Measurements from ENCODE around the gene DPF3. TPM values are rescaled to one million over a fixed set of nuclear protein-coding genes. Genes with fewer than 3 reads are reported as not detected.
A peak's percentile ranks its signal among the peaks of the same experiment; 100 is the strongest.
"Not testable (repeated sequence)": the region's sequence is repeated elsewhere in the genome, so short reads cannot be mapped to it uniquely, and the experiment has no call there.

DPF3 gene
- polyA plus RNA-seq, 6 donors from 2014 or later = 4.2 to 9.0 (median 6.1) TPM

- no peak overlapping the region for H3K27ac Mint-ChIP-seq
- ATAC-seq (ENCODE audit: low read depth in 2 of 2) (no peak), DNase-seq (no peak)
- no peaks in the 10 kb centered on the region for H3K27me3 Mint-ChIP-seq
- peaks cover 17 to 22% of the 10 kb centered on the region in 2 donors for H3K36me3 Mint-ChIP-seq
- H3K4me1 Mint-ChIP-seq = peaks cover 22 to 58% (median 31%) of the 10 kb centered on the region in 3 donors
- no peak overlapping the region for H3K4me3 Mint-ChIP-seq
- H3K9me3 Mint-ChIP-seq = peaks cover 0 to 5% (median 1%) of the 10 kb centered on the region in 7 donors
Measured at GRCh38 chr14:72883109-72883508, 10.8 kb downstream of the DPF3 start.

GRCh38 chr14:72882463-72882862 lies 11.4 kb downstream of the DPF3 start:
- peaks cover 15 to 20% of the 10 kb centered on the region in 2 donors for H3K36me3 Mint-ChIP-seq
- ATAC-seq (ENCODE audit: low read depth in 2 of 2) (no peak), DNase-seq (no peak)
- H3K9me3 Mint-ChIP-seq = peaks cover 0 to 5% (median 0%) of the 10 kb centered on the region in 7 donors
- H3K27ac Mint-ChIP-seq = no peak overlapping the region
- peaks cover 20 to 58% (median 36%) of the 10 kb centered on the region in 3 donors for H3K4me1 Mint-ChIP-seq
- peak overlapping the region in 1 of 8 donors; percentile 25 for H3K4me3 Mint-ChIP-seq
- H3K27me3 Mint-ChIP-seq = no peaks in the 10 kb centered on the region

- H3K9me3 Mint-ChIP-seq = peaks cover 0 to 5% (median 0%) of the 10 kb centered on the region in 7 donors
- ATAC-seq (ENCODE audit: low read depth in 2 of 2) (no peak), DNase-seq (no peak)
- no peaks in the 10 kb centered on the region for H3K27me3 Mint-ChIP-seq
- peak overlapping the region in 1 of 8 donors; percentile 44 for H3K4me3 Mint-ChIP-seq
- peaks cover 18 to 58% (median 36%) of the 10 kb centered on the region in 3 donors for H3K4me1 Mint-ChIP-seq
- peaks cover 11 to 15% of the 10 kb centered on the region in 2 donors for H3K36me3 Mint-ChIP-seq
- no peak overlapping the region for H3K27ac Mint-ChIP-seq
Measured at GRCh38 chr14:72882047-72882446, 11.9 kb downstream of the DPF3 start.

- peak overlapping the region in 2 of 8 donors; percentile 21 to 27 for H3K4me3 Mint-ChIP-seq
- peak overlapping the region in 2 of 6 donors; percentile 44 to 68 for H3K27ac Mint-ChIP-seq
Measured at GRCh38 chr14:72881543-72881942, 12.4 kb downstream of the DPF3 start.

GRCh38 chr14:72880820-72881219 lies 13.1 kb downstream of the DPF3 start:
- peak overlapping the region in 1 of 8 donors; percentile 22 for H3K4me3 Mint-ChIP-seq
- peak in 1 of 2 donors; percentile 58 for ATAC-seq (ENCODE audit: low read depth in 2 of 2)
- peaks cover 0 to 2% (median 0%) of the 10 kb centered on the region in 7 donors for H3K9me3 Mint-ChIP-seq
- H3K4me1 Mint-ChIP-seq = peaks cover 27 to 62% (median 44%) of the 10 kb centered on the region in 3 donors
- peaks cover 4 to 10% of the 10 kb centered on the region in 2 donors for H3K36me3 Mint-ChIP-seq
- DNase-seq = no peak
- peak overlapping the region in 2 of 6 donors; percentile 10 to 46 for H3K27ac Mint-ChIP-seq
- H3K27me3 Mint-ChIP-seq = no peaks in the 10 kb centered on the region

More at GRCh38 chr14:72881543-72881942, 12.4 kb downstream of the DPF3 start:
- ATAC-seq (ENCODE audit: low read depth in 2 of 2) (no peak), DNase-seq (no peak)
- peaks cover 0 to 5% (median 0%) of the 10 kb centered on the region in 7 donors for H3K9me3 Mint-ChIP-seq
- peaks cover 21 to 62% (median 41%) of the 10 kb centered on the region in 3 donors for H3K4me1 Mint-ChIP-seq
- peaks cover 10 to 11% of the 10 kb centered on the region in 2 donors for H3K36me3 Mint-ChIP-seq
- no peaks in the 10 kb centered on the region for H3K27me3 Mint-ChIP-seq

GRCh38 chr14:72880164-72880563 lies 13.7 kb downstream of the DPF3 start:
- Mint-ChIP-seq H3K36me3 (peaks cover 0 to 10% of the 10 kb centered on the region in 2 donors), H3K4me1 (peaks cover 32 to 67% (median 51%) of the 10 kb centered on the region in 3 donors), H3K4me3 (no peak overlapping the region), H3K27ac (no peak overlapping the region), H3K27me3 (no peaks in the 10 kb centered on the region), H3K9me3 (peaks cover 0 to 2% (median 0%) of the 10 kb centered on the region in 7 donors)
- no peak for DNase-seq
- no peak for ATAC-seq (ENCODE audit: low read depth in 2 of 2)

GRCh38 chr14:72879431-72879830 lies 14.5 kb downstream of the DPF3 start:
- Mint-ChIP-seq H3K4me3 (no peak overlapping the region), H3K27ac (no peak overlapping the region), H3K36me3 (peaks cover 7 to 15% of the 10 kb centered on the region in 2 donors), H3K4me1 (peaks cover 40 to 73% (median 55%) of the 10 kb centered on the region in 3 donors), H3K9me3 (peaks cover 0 to 7% (median 5%) of the 10 kb centered on the region in 7 donors), H3K27me3 (no peaks in the 10 kb centered on the region)
- no peak for ATAC-seq (ENCODE audit: low read depth in 2 of 2)
- no peak for DNase-seq

- Mint-ChIP-seq H3K4me1 (peaks cover 36 to 67% (median 53%) of the 10 kb centered on the region in 3 donors), H3K36me3 (peaks cover 10 to 18% of the 10 kb centered on the region in 2 donors), H3K9me3 (peaks cover 0 to 8% (median 6%) of the 10 kb centered on the region in 7 donors), H3K27me3 (no peaks in the 10 kb centered on the region), H3K27ac (no peak overlapping the region), H3K4me3 (no peak overlapping the region)
- no peak for DNase-seq
- no peak for ATAC-seq (ENCODE audit: low read depth in 2 of 2)
Measured at GRCh38 chr14:72878746-72879145, 15.2 kb downstream of the DPF3 start.

- H3K36me3 Mint-ChIP-seq = peaks cover 10 to 14% of the 10 kb centered on the region in 2 donors
- no peaks in the 10 kb centered on the region for H3K27me3 Mint-ChIP-seq
- no peak for ATAC-seq (ENCODE audit: low read depth in 2 of 2)
- no peak for DNase-seq
- peaks cover 32 to 55% (median 46%) of the 10 kb centered on the region in 3 donors for H3K4me1 Mint-ChIP-seq
- peak overlapping the region in 1 of 8 donors; percentile 35 for H3K4me3 Mint-ChIP-seq
- peak overlapping the region in 4 of 6 donors; percentile 38 to 92 (median 68) for H3K27ac Mint-ChIP-seq
- peaks cover 5 to 12% (median 9%) of the 10 kb centered on the region in 7 donors for H3K9me3 Mint-ChIP-seq
Measured at GRCh38 chr14:72876710-72877063, 17.2 kb downstream of the DPF3 start.

GRCh38 chr14:72876005-72876709 lies 17.7 kb downstream of the DPF3 start:
- DNase-seq = no peak
- peaks cover 29 to 54% (median 41%) of the 10 kb centered on the region in 3 donors for H3K4me1 Mint-ChIP-seq
- peak overlapping the region in 1 of 8 donors; percentile 18 for H3K4me3 Mint-ChIP-seq
- H3K9me3 Mint-ChIP-seq = peaks cover 6 to 14% (median 12%) of the 10 kb centered on the region in 7 donors
- H3K27me3 Mint-ChIP-seq = no peaks in the 10 kb centered on the region
- ATAC-seq (ENCODE audit: low read depth in 2 of 2) = no peak
- peaks cover 10 to 16% of the 10 kb centered on the region in 2 donors for H3K36me3 Mint-ChIP-seq
- peak overlapping the region in 2 of 6 donors; percentile 73 to 92 for H3K27ac Mint-ChIP-seq

- Mint-ChIP-seq H3K4me1 (peaks cover 23 to 29% (median 25%) of the 10 kb centered on the region in 3 donors), H3K4me3 (peak overlapping the region in 1 of 8 donors; percentile 65), H3K9me3 (peaks cover 9 to 20% (median 16%) of the 10 kb centered on the region in 7 donors), H3K36me3 (peaks cover 19 to 23% of the 10 kb centered on the region in 2 donors)
- not testable (repeated sequence) for H3K27ac Mint-ChIP-seq; ATAC-seq (ENCODE audit: low read depth in 2 of 2); DNase-seq; H3K27me3 Mint-ChIP-seq
Measured at GRCh38 chr14:72870878-72871277, 23.0 kb downstream of the DPF3 start.

- Mint-ChIP-seq H3K27ac (no peak overlapping the region), H3K4me1 (peaks cover 20 to 25% (median 21%) of the 10 kb centered on the region in 3 donors), H3K9me3 (peaks cover 6 to 17% (median 15%) of the 10 kb centered on the region in 7 donors), H3K4me3 (peak overlapping the region in 2 of 8 donors; percentile 47 to 61), H3K36me3 (peaks cover 24 to 27% of the 10 kb centered on the region in 2 donors), H3K27me3 (no peaks in the 10 kb centered on the region)
- no peak for ATAC-seq (ENCODE audit: low read depth in 2 of 2)
- no peak for DNase-seq
Measured at GRCh38 chr14:72869407-72870329, 24.2 kb downstream of the DPF3 start.

GRCh38 chr14:72868500-72868899 lies 25.4 kb downstream of the DPF3 start:
- ATAC-seq (ENCODE audit: low read depth in 2 of 2) = no peak

More at GRCh38 chr14:72868500-72868899, 25.4 kb downstream of the DPF3 start:
- no peak for DNase-seq
- H3K27ac Mint-ChIP-seq = no peak overlapping the region
- peaks cover 21 to 24% of the 10 kb centered on the region in 2 donors for H3K36me3 Mint-ChIP-seq
- H3K4me3 Mint-ChIP-seq = no peak overlapping the region
- H3K4me1 Mint-ChIP-seq = peaks cover 28 to 33% (median 29%) of the 10 kb centered on the region in 3 donors
- H3K27me3 Mint-ChIP-seq = no peaks in the 10 kb centered on the region
- H3K9me3 Mint-ChIP-seq = peaks cover 4 to 15% (median 12%) of the 10 kb centered on the region in 7 donors

Data from naive B cell (primary cell).